A549 (cell line): ENCODE data around the gene ITGB2. TPM values are rescaled to one million over a fixed set of nuclear protein-coding genes. Genes with fewer than 3 reads are reported as not detected.

ENCODE experiments used
- ATAC-seq, 2 experiments: fragments of 200-7000 bp in 1 of 2; fragments of >200 bp in 1 of 2; cut with Nextera tagmentation in 1 of 2; cut with Tn5 transposase in 1 of 2; 3 replicates each; pipeline versions ENCODE4 v1.8.0 to v1.9.1; 2018 to 2020; ENCODE audit warnings: mild to moderate bottlenecking in 1 of 2, moderate library complexity in 1 of 2
- CTCF ChIA-PET: fragments of 300-600 bp; sonication (Branson Sonifier 250); formaldehyde crosslinking; extraction: SDS; loops from one replicate; lab custom pipeline; 2021; ENCODE audit warnings: antibody characterized with exemption, inconsistent platforms; lab: Yijun Ruan, JAX
- POLR2A ChIA-PET: fragments of 350-600 bp; formaldehyde crosslinking; extraction: SDS; loops from one replicate; lab custom pipeline; 2021; ENCODE audit warnings: antibody characterized with exemption, inconsistent platforms; lab: Yijun Ruan, JAX
- DNase-seq, 2 experiments: peaks; one replicate each; pipeline versions ENCODE4 v3.0.0 to v3.0.0-alpha.2; 2011 to 2016; ENCODE audit warnings: low read depth in 1 of 2, low spot score in 1 of 2
- FAIRE-seq: peaks from 2 replicates; lab custom pipeline; 2011; peaks lifted over from hg19 to GRCh38; lab: Jason Lieb, UNC
- H3K27ac ChIP-seq, 2 experiments: fragments of >200 bp; sonication (Bioruptor Twin); formaldehyde crosslinking; 3 replicates each; pipeline ENCODE4 v1.5.1; 2016 to 2017
- H3K4me1 ChIP-seq: fragments of >200 bp; sonication (Bioruptor Twin); formaldehyde crosslinking; 3 replicates; pipeline ENCODE4 v1.6.1; 2016
- H3K4me2 ChIP-seq: fragments of >200 bp; sonication (Bioruptor Twin); formaldehyde crosslinking; 3 replicates; pipeline ENCODE4 v1.6.1; 2016
- H3K4me3 ChIP-seq: fragments of >200 bp; sonication (Bioruptor Twin); formaldehyde crosslinking; 3 replicates; pipeline ENCODE4 v1.5.1; 2016
- H3K9me3 ChIP-seq: fragments of >200 bp; sonication (Bioruptor Twin); formaldehyde crosslinking; 3 replicates; pipeline ENCODE4 v1.6.1; 2016
- CBX2 ChIP-seq: fragments of 200-600 bp; sonication (generic); IDR thresholded peaks from 2 replicates; pipeline ENCODE4 v1.6.1; 2016; ENCODE audit warnings: low read depth, mild to moderate bottlenecking, borderline replicate concordance
- CBX8 ChIP-seq: fragments of 200-600 bp; sonication (generic); IDR thresholded peaks from 2 replicates; pipeline ENCODE4 v1.6.1; 2016
- EHMT2 ChIP-seq: fragments of 200-600 bp; sonication (generic); IDR thresholded peaks from 2 replicates; pipeline ENCODE4 v1.6.1; 2016; ENCODE audit warnings: antibody characterized with exemption, low read depth, mild to moderate bottlenecking, moderate library complexity
- EP300 ChIP-seq, 2 experiments: fragments of >200 bp; sonication (Bioruptor Twin); formaldehyde crosslinking; IDR thresholded peaks; 2 replicates in 1 of 2; 3 replicates in 1 of 2; pipeline ENCODE4 v1.6.1; 2016 to 2017
- FOSB ChIP-seq: fragments of 250-450 bp; sonication (Bioruptor Pico); IDR thresholded peaks from 2 replicates; pipeline ENCODE4 v1.5.0; 2020; ENCODE audit warnings: mild to moderate bottlenecking, moderate library complexity
- FOSL2 ChIP-seq, 2 experiments: fragments of 450-650 bp in 1 of 2; fragments of >200 bp in 1 of 2; sonication (Bioruptor Twin) in 1 of 2; formaldehyde crosslinking; IDR thresholded peaks; 2 replicates each; pipeline versions ENCODE4 v1.5.0 to v1.6.1; 2016 to 2020; ENCODE audit warnings: mild to moderate bottlenecking in 1 of 2, moderate library complexity in 1 of 2
- GATA3 ChIP-seq: IDR thresholded peaks from 2 replicates; pipeline ENCODE4 v1.6.1; 2012; ENCODE audit warnings: borderline replicate concordance
- HDAC2 ChIP-seq: fragments of 200-600 bp; sonication (generic); IDR thresholded peaks from 2 replicates; pipeline ENCODE4 v1.6.1; 2016
- HEYL ChIP-seq: fragments of 250-450 bp; sonication (Bioruptor Pico); IDR thresholded peaks from 2 replicates; pipeline ENCODE4 v1.8.0; 2021; ENCODE audit warnings: mild to moderate bottlenecking, moderate library complexity
- JUN ChIP-seq, 2 experiments: fragments of >200 bp; sonication (Bioruptor Twin); formaldehyde crosslinking; IDR thresholded peaks; 2 replicates in 1 of 2; 3 replicates in 1 of 2; pipeline ENCODE4 v1.6.1; 2016 to 2017
- KDM5A ChIP-seq: fragments of 200-600 bp; sonication (generic); IDR thresholded peaks from 2 replicates; pipeline ENCODE4 v1.6.1; 2016; ENCODE audit warnings: antibody characterized with exemption, mild to moderate bottlenecking
- RNF2 ChIP-seq: fragments of 200-600 bp; sonication (generic); IDR thresholded peaks from 2 replicates; pipeline ENCODE4 v1.6.1; 2016; ENCODE audit warnings: low read depth, mild to moderate bottlenecking, antibody characterized with exemption, moderate library complexity, borderline replicate concordance
- TFCP2L1 ChIP-seq: fragments of 250-450 bp; sonication (Bioruptor Pico); IDR thresholded peaks from 2 replicates; pipeline ENCODE4 v1.5.0; 2021; ENCODE audit warnings: mild to moderate bottlenecking
- TP53 ChIP-seq: fragments of 250-450 bp; sonication (Bioruptor Pico); IDR thresholded peaks from 2 replicates; pipeline ENCODE4 v1.5.0; 2021; ENCODE audit warnings: mild to moderate bottlenecking, moderate library complexity
- WGBS: methylation state at CpG from one replicate; pipeline ENCODE4 v1.1.6; 2017; ENCODE audit errors: missing lambda C conversion rate; 5-methylcytosine and 5-hydroxymethylcytosine counted together
- polyA plus RNA-seq, 4 experiments: library from polyadenylated mRNA; depleted of rRNA in 3 of 4; stranded (reverse); fragments of >200 nt; fragmentation: RNase III in 1 of 4; extraction: RNeasy Plus Mini Kit Qiagen cat#74134 plus additional on column Dnase treatment in 1 of 4; gene quantifications; 2 replicates in 3 of 4; 3 replicates in 1 of 4; pipeline ENCODE4 v1.2.3, GENCODE V29; 2011 to 2017
- TF ChIP-seq, protein P1 (sequence below): fragments of >200 bp; sonication (Bioruptor Twin); formaldehyde crosslinking; IDR thresholded peaks from 3 replicates; pipeline ENCODE4 v1.5.1; 2016
- TF ChIP-seq, protein P2 (sequence below): fragments of 200-600 bp; sonication (generic); IDR thresholded peaks from 2 replicates; pipeline ENCODE4 v1.6.1; 2016; ENCODE audit warnings: antibody characterized with exemption, mild to moderate bottlenecking, moderate library complexity
- TF ChIP-seq, protein P3 (sequence below): fragments of 450-650 bp; IDR thresholded peaks from 2 replicates; pipeline ENCODE4 v1.6.1; 2014; ENCODE audit warnings: antibody characterized with exemption
- TF ChIP-seq, protein P4 (sequence below): fragments of >200 bp; sonication (Bioruptor Twin); formaldehyde crosslinking; IDR thresholded peaks from 2 replicates; pipeline ENCODE4 v1.6.1; 2016
- TF ChIP-seq, protein P5 (sequence below): fragments of 250-450 bp; sonication (Bioruptor Pico); IDR thresholded peaks from 2 replicates; pipeline ENCODE4 v1.5.0; 2021; ENCODE audit warnings: mild to moderate bottlenecking, moderate library complexity, borderline replicate concordance

ITGB2 gene
- polyA plus RNA-seq, 2 of the 4 experiments (the other 2 are of a cell fraction) = 0.46 to 0.59 TPM

- TF ChIP-seq, protein P1, sequence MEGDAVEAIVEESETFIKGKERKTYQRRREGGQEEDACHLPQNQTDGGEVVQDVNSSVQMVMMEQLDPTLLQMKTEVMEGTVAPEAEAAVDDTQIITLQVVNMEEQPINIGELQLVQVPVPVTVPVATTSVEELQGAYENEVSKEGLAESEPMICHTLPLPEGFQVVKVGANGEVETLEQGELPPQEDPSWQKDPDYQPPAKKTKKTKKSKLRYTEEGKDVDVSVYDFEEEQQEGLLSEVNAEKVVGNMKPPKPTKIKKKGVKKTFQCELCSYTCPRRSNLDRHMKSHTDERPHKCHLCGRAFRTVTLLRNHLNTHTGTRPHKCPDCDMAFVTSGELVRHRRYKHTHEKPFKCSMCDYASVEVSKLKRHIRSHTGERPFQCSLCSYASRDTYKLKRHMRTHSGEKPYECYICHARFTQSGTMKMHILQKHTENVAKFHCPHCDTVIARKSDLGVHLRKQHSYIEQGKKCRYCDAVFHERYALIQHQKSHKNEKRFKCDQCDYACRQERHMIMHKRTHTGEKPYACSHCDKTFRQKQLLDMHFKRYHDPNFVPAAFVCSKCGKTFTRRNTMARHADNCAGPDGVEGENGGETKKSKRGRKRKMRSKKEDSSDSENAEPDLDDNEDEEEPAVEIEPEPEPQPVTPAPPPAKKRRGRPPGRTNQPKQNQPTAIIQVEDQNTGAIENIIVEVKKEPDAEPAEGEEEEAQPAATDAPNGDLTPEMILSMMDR = no peak
Measured at GRCh38 chr21:44956356-44957046, 35.8 kb upstream of the ITGB2 start (continued).

DNA sequence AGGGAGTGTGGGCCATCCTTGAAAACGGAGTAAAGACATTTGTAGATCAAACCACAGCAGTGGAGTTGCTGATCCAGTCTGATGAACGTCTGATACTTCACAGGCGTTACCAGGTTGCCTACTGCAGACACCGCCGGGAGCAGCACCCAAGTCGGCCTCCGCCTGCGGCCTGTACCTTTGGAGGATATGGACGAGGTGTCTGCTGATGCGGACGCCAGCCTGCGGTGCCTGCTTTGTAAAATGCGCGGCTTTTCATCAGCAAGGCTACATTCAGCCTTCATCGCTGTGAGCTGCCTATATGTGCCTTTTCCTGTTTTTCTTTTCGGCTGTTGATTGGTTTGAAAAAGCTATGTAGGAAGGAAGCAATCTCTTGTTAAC lies 35.1 kb upstream of the ITGB2 start:
- Histone ChIP-seq H3K4me2 (no peak overlapping the region), H3K9me3 (no peaks in the 10 kb centered on the region), H3K4me3 (no peak overlapping the region), H3K4me1 (no peaks in the 10 kb centered on the region)
- CTCF ChIA-PET = interaction anchor here (13.4 to 14.2 kb wide), 2 partner anchors 173 to 184 kb away, joined by 163 to 224 read pairs; no protein-coding TSS in a partner anchor
- DNase-seq = no peak
- ATAC-seq = no peak
- FAIRE-seq = no peak
- 92% methylated on average over 16 of the region's 16 CpGs for WGBS
- no peak for TF ChIP-seq TP53 (CRISPR knock-in tag)
- no peak for TF ChIP-seq HDAC2
- TF ChIP-seq EP300 (IDR thresholded peaks at IDR 0.05) = no peak
- TF ChIP-seq CBX8 = no peak
- TF ChIP-seq TFCP2L1 (CRISPR knock-in tag) = no peak
- TF ChIP-seq RNF2 = no peak
- TF ChIP-seq CBX2 = no peak
- no peak for TF ChIP-seq FOSL2 (IDR thresholded peaks at IDR 0.05)
- no peak for TF ChIP-seq FOSL2 (CRISPR knock-in tag; IDR thresholded peaks at IDR 0.05)
- no peak for TF ChIP-seq FOSB
- no peak for TF ChIP-seq JUN (IDR thresholded peaks at IDR 0.05)
- no peak for TF ChIP-seq EHMT2
- TF ChIP-seq, protein P2, sequence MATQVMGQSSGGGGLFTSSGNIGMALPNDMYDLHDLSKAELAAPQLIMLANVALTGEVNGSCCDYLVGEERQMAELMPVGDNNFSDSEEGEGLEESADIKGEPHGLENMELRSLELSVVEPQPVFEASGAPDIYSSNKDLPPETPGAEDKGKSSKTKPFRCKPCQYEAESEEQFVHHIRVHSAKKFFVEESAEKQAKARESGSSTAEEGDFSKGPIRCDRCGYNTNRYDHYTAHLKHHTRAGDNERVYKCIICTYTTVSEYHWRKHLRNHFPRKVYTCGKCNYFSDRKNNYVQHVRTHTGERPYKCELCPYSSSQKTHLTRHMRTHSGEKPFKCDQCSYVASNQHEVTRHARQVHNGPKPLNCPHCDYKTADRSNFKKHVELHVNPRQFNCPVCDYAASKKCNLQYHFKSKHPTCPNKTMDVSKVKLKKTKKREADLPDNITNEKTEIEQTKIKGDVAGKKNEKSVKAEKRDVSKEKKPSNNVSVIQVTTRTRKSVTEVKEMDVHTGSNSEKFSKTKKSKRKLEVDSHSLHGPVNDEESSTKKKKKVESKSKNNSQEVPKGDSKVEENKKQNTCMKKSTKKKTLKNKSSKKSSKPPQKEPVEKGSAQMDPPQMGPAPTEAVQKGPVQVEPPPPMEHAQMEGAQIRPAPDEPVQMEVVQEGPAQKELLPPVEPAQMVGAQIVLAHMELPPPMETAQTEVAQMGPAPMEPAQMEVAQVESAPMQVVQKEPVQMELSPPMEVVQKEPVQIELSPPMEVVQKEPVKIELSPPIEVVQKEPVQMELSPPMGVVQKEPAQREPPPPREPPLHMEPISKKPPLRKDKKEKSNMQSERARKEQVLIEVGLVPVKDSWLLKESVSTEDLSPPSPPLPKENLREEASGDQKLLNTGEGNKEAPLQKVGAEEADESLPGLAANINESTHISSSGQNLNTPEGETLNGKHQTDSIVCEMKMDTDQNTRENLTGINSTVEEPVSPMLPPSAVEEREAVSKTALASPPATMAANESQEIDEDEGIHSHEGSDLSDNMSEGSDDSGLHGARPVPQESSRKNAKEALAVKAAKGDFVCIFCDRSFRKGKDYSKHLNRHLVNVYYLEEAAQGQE = no peak
- no peak for TF ChIP-seq GATA3
- TF ChIP-seq, protein P3, sequence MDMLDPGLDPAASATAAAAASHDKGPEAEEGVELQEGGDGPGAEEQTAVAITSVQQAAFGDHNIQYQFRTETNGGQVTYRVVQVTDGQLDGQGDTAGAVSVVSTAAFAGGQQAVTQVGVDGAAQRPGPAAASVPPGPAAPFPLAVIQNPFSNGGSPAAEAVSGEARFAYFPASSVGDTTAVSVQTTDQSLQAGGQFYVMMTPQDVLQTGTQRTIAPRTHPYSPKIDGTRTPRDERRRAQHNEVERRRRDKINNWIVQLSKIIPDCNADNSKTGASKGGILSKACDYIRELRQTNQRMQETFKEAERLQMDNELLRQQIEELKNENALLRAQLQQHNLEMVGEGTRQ = no peak
- TF ChIP-seq, protein P4, sequence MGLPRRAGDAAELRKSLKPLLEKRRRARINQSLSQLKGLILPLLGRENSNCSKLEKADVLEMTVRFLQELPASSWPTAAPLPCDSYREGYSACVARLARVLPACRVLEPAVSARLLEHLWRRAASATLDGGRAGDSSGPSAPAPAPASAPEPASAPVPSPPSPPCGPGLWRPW = no peak
- TF ChIP-seq, protein P5, sequence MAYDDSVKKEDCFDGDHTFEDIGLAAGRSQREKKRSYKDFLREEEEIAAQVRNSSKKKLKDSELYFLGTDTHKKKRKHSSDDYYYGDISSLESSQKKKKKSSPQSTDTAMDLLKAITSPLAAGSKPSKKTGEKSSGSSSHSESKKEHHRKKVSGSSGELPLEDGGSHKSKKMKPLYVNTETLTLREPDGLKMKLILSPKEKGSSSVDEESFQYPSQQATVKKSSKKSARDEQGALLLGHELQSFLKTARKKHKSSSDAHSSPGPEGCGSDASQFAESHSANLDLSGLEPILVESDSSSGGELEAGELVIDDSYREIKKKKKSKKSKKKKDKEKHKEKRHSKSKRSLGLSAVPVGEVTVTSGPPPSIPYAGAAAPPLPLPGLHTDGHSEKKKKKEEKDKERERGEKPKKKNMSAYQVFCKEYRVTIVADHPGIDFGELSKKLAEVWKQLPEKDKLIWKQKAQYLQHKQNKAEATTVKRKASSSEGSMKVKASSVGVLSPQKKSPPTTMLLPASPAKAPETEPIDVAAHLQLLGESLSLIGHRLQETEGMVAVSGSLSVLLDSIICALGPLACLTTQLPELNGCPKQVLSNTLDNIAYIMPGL (CRISPR knock-in tag) = no peak
- no peak for TF ChIP-seq KDM5A
- TF ChIP-seq HEYL (CRISPR knock-in tag) = no peak
- TF ChIP-seq, all 56 proteins: peak for 0
- H3K27ac ChIP-seq = no peak overlapping the region
- POLR2A ChIA-PET = no interaction called here
